GM18909 (cell line): ENCODE measurements around the gene ZNF578.
"Not testable (repeated sequence)": the region's sequence is repeated elsewhere in the genome, so short reads cannot be mapped to it uniquely, and the experiment has no call there.

Experiments
- ATAC-seq: cut with Tn5 transposase; IDR thresholded peaks from one replicate; pipeline ENCODE4 v1.9.1; 2021; ENCODE audit warnings: mild to moderate bottlenecking; ENCODE audit not compliant: unreplicated experiment, poor library complexity

Gene ZNF578

GRCh38 chr19:52554216-52554971, 101.0 kb downstream of the ZNF578 start:
- ATAC-seq: no peak

GRCh38 chr19:52557231-52557995, 104.1 kb downstream of the ZNF578 start:
- no peak for ATAC-seq

GRCh38 chr19:52558732-52559445, 105.5 kb downstream of the ZNF578 start:
- ATAC-seq: not testable (repeated sequence)

- not testable (repeated sequence) for ATAC-seq
These were observed 108.3 kb downstream of the ZNF578 start for GRCh38 chr19:52561611-52562010.
